Kasumi-1 (cell line): Measurements from ENCODE around the gene TMEM72.

Experiments
- DNase-seq, 2 experiments: peaks; one replicate each; lab custom pipeline; 2025; lab: John Stamatoyannopoulos, UW

Gene TMEM72

GRCh38 chr10:44920252-44920651 is 9.1 kb downstream of the TMEM72 start:
- DNase-seq = no peak

- no peak for DNase-seq
Measured at GRCh38 chr10:44921061-44921460, 9.9 kb downstream of the TMEM72 start.

DNA sequence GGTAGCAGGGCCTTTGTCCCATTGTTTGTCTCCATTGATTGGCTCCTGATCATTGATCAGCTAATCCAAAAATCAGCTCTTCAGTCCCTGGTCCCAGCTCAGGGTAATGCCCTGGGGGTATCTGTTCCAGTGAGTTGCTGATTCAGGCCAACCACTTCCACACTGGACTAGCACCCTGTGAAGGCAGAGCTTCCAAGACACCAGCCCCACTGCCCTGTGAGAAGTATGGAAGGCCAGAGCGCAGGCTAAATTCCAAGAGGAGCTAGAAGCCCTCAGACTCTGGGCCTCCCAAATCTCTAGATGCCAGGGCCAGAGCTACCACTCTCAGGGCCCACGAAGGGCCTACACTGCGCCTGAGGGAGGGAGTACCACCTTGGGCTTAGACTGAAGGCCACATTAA is 10.4 kb downstream of the TMEM72 start:
- no peak for DNase-seq

GRCh38 chr10:44922021-44922420 is 10.9 kb downstream of the TMEM72 start:
- DNase-seq = no peak

- DNase-seq = no peak
Measured at GRCh38 chr10:44922796-44923545, 11.8 kb downstream of the TMEM72 start.

DNA sequence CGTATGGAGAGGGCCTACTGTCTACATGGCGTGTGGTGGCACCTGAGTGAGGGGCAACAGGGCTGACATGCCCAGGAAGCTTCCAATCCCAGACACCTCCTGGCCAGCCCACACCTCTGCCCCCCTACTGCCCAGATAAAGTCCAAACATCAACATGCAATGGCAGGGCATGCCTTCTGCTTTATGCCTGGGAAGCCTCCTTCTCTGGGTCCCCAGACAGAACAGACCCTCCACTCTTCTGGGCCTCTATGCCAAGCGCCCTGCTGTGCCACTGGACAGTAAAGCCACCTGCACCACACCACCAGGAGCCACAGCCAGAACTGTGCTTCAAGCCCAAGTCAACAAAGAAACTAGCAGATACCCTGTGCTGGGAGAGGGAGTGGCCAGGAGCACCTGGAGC is 12.5 kb downstream of the TMEM72 start:
- DNase-seq = no peak

GRCh38 chr10:44924261-44925040 is 13.3 kb downstream of the TMEM72 start:
- DNase-seq = no peak

DNA sequence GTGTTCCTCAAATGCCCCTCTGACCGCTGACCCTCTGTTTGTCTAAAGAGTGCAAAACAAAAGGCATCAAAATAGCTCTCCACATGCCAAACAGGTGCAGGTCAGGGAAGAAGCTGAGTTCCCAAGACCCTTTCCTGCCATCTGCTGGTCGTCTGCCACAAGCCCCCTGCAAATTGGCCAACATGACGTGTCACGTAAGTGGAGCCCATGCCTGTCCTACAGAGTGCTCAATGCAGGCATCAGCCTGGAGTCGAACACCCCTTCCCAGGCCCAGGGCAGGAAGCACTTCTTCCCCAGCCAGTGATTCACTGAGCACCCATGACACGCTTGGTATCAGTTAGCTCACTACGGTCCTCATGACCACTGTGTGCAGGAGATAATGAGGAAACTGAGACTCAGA is 14.1 kb downstream of the TMEM72 start:
- DNase-seq = peak; percentile 49 to 63

DNA sequence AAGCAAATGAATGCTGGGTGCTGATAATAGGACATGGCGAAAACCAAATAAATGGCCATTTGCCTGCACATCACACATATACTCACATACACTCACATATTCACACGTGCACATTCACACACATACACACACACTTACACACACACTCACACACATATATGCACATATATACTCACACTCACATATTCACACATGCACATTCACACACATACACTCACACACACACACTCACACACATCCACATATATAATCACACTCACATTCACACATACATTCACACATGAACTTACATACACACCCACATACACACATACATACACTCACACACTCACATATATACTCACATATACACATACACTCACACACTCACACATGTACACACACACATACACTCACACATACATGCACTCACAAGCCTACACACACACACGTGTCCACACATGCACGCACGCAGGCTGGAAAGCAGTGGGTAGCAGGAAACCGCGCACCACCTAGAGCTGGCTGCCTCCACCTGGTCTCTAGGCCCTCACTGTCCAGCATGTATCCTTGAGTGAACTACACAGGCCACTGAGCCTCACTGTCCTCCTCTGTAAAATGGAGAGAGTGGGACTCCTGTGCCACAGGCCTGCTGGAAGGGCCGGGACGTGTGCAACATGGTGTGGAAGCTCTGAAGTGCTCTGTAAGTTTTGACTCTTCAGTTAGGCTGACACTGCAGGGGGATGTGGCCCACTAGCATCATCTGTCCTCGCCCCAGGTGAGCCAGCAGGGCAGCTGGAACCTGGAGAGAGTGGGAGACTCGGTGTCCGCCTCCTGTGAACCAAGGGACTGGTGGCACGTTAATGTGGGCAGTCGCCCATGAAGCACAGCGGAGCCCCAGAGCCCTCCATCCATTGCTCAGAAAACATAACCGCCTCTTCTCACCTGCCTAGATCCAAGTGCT is 14.9 kb downstream of the TMEM72 start:
- DNase-seq = no peak

- DNase-seq = peak in 1 of 2 experiments; percentile 15
Measured at GRCh38 chr10:44926751-44927351, 15.7 kb downstream of the TMEM72 start.

- peak in 1 of 2 experiments; percentile 6 for DNase-seq
Measured at GRCh38 chr10:44927352-44927751, 16.2 kb downstream of the TMEM72 start.

DNA sequence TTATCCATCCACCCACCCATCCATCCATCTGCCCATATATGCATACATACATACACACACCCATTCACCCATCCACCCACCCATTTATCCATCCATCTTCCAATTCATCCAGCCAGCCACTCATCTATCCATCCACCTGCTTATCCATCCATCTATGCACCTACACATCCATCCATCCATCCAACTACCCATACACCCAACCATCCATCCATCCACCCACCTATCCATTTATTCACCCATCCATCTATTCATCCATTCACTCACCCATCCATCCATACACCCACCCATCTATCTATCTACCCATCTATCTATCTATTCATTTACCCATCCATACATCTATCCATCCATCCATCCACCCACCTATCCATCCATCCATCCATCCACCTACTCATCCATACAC is 17.3 kb downstream of the TMEM72 start:
- DNase-seq = no peak

GRCh38 chr10:44929356-44930255 is 18.5 kb downstream of the TMEM72 start:
- no peak for DNase-seq

GRCh38 chr10:44930904-44931620 is 19.9 kb downstream of the TMEM72 start:
- no peak for DNase-seq

DNA sequence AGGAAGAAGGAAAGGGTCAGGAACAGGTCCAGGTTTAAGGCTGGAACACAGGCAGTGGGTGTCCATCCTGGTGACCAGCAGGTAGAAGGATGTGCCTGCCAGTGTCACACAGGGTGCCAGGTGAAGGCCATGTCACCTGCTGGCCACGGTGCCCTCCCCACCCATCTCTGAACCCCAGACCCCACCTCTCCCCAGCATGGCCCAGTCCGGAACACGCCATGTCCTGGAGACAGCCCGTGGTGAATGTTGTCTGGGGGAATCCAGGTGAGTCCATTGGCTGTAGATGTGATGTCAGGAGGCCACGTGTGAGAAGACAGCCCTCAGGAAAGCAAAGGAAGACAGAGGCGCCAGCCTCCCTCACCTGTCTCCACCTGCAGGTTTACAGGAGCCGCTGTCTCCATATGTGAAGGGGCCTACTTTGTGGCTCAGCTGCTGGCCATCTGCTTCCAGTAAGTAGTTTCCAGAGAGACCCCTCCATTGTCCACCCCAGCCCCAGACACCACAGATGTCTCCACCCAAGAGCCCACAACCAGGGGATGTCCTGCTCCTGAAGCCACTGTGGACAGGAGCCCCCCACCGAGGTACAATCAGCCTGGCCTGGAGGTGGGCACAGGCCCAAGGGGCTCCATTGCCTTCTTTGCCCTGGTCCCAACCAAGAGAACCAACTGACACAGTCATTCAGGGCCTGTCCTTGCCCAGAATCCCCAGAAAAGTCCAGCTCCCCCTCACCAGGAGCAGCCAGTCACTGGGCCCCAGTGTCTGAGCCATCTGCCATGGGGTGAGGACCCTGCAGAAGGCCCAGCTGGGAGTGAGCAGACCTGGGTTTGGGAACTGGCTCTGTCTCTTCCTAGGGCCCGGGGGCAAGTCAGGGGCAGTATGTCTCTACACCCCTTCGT is 20.7 kb downstream of the TMEM72 start:
- no peak for DNase-seq

GRCh38 chr10:44932517-44933450 is 21.6 kb downstream of the TMEM72 start:
- DNase-seq = peak; percentile 81 to 90

DNA sequence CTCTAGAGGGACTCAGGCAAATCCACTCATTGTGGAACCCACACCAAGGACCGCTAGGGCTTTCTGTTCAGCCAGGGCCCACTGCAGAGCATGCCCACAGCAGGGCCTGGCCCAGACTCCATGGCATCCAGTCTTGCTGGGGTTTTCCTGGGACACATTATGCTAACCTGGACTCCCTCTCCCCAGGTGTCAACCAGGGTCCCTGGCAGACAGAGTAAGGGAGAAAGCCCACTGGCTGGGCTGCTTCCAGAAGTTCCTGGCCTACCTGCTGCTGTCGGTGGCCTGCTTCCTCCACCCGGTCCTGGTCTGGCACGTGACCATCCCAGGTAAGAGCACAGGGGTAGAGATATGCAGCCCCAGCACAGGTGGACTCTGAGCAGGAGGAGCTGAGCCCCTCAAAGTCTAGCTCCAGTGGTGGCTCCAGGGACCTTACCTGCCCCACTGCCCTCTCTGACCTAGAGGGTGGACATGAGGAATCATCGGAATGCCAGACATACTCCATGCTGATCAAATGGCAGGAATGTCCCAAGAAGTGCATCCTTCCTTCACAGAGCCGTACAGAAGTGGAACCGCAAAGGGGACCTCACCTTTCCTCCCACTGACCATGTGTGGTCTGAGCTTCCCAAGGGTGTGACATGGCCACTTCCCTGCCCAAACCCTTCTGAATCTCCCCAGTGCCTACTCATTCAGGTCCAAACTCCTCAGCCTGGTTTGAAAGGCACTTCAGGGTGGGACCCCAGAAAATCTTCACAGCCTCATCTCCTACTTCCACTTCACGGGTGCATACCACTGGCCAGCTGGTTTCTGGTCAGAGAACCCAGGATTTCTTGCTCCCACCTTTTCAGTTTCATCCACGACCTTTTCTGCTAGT is 22.5 kb downstream of the TMEM72 start:
- DNase-seq = no peak
